Transverse colon (tissue), 4 donors: Measurements from ENCODE around the gene KCNA2. TPM values are rescaled to one million over a fixed set of nuclear protein-coding genes. Genes with fewer than 3 reads are reported as not detected.

Experiments
- DNase-seq: peaks from one replicate; pipeline ENCODE4 v3.0.0-alpha.2; 2019
- H3K27ac ChIP-seq, 4 donors: fragments of 200-600 bp; sonication (generic); 2 replicates each; pipeline ENCODE4 v1.5.1; 2016 to 2018; ENCODE audit warnings: inconsistent platforms in 4 of 4
- H3K27me3 ChIP-seq: fragments of 200-600 bp; sonication (generic); 2 replicates; pipeline ENCODE4 v1.5.1; 2017; ENCODE audit warnings: inconsistent platforms
- H3K36me3 ChIP-seq, 4 donors: fragments of 200-600 bp; sonication (generic); 2 replicates each; pipeline ENCODE4 v1.5.1; 2017 to 2019; ENCODE audit warnings: inconsistent platforms in 4 of 4
- H3K4me1 ChIP-seq, 4 donors: fragments of 200-600 bp; sonication (generic); 2 replicates each; pipeline ENCODE4 v1.5.1; 2017 to 2020; ENCODE audit warnings: inconsistent platforms in 4 of 4
- H3K4me3 ChIP-seq, 4 donors: fragments of 200-600 bp; sonication (generic); 1 replicate in 1 of 4; 2 replicates in 3 of 4; pipeline versions ENCODE4 v1.5.1 to v1.6.1; 2017 to 2019; ENCODE audit warnings: inconsistent platforms in 4 of 4
- H3K9me3 ChIP-seq, 2 donors: fragments of 200-600 bp; sonication (generic); 2 replicates each; pipeline ENCODE4 v1.5.1; 2017 to 2019; ENCODE audit warnings: inconsistent platforms in 2 of 2
- EP300 ChIP-seq: sonication (generic); formaldehyde crosslinking; IDR thresholded peaks from one replicate; pipeline ENCODE4 v1.6.1; 2017; ENCODE audit warnings: antibody characterized with exemption, low read depth
- POLR2A ChIP-seq: fragments of 450-650 bp; IDR thresholded peaks from one replicate; pipeline ENCODE4 v1.6.1; 2016; ENCODE audit warnings: antibody characterized with exemption, mild to moderate bottlenecking, moderate library complexity
- POLR2AphosphoS5 ChIP-seq, 3 donors: sonication (generic); formaldehyde crosslinking; IDR thresholded peaks; one replicate each; pipeline ENCODE4 v1.6.1; 2016; ENCODE audit warnings: antibody characterized with exemption in 3 of 3
- WGBS, 2 donors: methylation state at CpG; one replicate each; pipeline ENCODE4 v1.1.5; 2018; ENCODE audit warnings: low coverage in 1 of 2; 5-methylcytosine and 5-hydroxymethylcytosine counted together
- in situ Hi-C, 4 donors: fragments of 200-750 bp; cut with MboI; loops; one replicate each; pipeline versions ENCODE4 v1.15.0 to v1.15.1; 2017; ENCODE audit warnings: low sequenced_read_pairs in 3 of 4, low pct_ligation_motif_present in 1 of 4, low pct_unique_long_range_greater_than_20kb in 1 of 4
- intact Hi-C: fragments of 100-400 bp; cut with DNase I; formaldehyde crosslinking; loops from one replicate; pipeline ENCODE4 v1.15.1; 2023; ENCODE audit warnings: low total_unique reads
- total RNA-seq, 4 donors: library from RNA; depleted of rRNA; stranded (reverse); fragments of >200 nt; gene quantifications; one replicate each; pipeline ENCODE4 v1.1.0, GENCODE V29; 2016
- TF ChIP-seq, protein P1 (sequence below), 5 experiments: fragments of 200-600 bp in 3 of 5; fragments of 450-650 bp in 2 of 5; sonication (generic) in 3 of 5; IDR thresholded peaks; 1 replicate in 2 of 5; 2 replicates in 3 of 5; pipeline ENCODE4 v1.5.1; 2016 to 2017; ENCODE audit warnings: antibody characterized with exemption in 5 of 5, inconsistent platforms in 3 of 5, mild to moderate bottlenecking in 2 of 5, moderate library complexity in 1 of 5

KCNA2 gene
- total RNA-seq, 4 donors from 2014 or later: 0.40 to 1.7 (median 0.68) TPM; not detected in 1

DNA sequence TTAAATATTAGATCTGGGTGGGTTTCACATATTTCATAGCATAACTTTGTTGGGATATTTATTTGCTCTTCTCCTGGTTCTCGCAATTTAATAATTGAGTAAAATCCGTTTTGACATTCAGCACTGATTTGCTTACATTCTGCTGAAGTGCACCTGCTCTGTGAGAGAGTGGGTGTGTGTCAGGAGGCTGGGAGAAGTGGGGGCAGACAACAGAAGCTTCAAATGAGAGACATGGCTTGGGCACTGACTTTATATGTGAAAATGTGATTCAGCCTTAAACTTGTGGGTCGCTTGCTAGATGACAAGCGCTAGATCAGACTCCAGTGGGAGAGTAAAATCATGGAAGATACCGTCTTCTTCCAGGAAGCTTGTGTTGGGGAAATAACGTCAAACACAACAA, 32.4 kb upstream of the KCNA2 start:
- H3K27me3 ChIP-seq: no peaks in the 10 kb centered on the region
- TF ChIP-seq EP300: no peak
- TF ChIP-seq POLR2AphosphoS5 (IDR thresholded peaks at IDR 0.05): no peak
- TF ChIP-seq POLR2A: no peak
- TF ChIP-seq, protein P1, sequence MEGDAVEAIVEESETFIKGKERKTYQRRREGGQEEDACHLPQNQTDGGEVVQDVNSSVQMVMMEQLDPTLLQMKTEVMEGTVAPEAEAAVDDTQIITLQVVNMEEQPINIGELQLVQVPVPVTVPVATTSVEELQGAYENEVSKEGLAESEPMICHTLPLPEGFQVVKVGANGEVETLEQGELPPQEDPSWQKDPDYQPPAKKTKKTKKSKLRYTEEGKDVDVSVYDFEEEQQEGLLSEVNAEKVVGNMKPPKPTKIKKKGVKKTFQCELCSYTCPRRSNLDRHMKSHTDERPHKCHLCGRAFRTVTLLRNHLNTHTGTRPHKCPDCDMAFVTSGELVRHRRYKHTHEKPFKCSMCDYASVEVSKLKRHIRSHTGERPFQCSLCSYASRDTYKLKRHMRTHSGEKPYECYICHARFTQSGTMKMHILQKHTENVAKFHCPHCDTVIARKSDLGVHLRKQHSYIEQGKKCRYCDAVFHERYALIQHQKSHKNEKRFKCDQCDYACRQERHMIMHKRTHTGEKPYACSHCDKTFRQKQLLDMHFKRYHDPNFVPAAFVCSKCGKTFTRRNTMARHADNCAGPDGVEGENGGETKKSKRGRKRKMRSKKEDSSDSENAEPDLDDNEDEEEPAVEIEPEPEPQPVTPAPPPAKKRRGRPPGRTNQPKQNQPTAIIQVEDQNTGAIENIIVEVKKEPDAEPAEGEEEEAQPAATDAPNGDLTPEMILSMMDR (IDR thresholded peaks at IDR 0.05): no peak
- H3K9me3 ChIP-seq: no peaks in the 10 kb centered on the region
- no peaks in the 10 kb centered on the region for H3K36me3 ChIP-seq
- intact Hi-C loops: no loop called here
- DNase-seq: no peak
- no peak overlapping the region for H3K4me3 ChIP-seq
- 75 to 93% methylated on average over 4 to 6 of the region's 6 CpGs for WGBS, 2 donors
- peaks cover 0 to 12% (median 7%) of the 10 kb centered on the region in 4 donors for H3K4me1 ChIP-seq
- in situ Hi-C loops: loop anchor here in 1 of 4 donors (25.0 kb wide), 1 partner anchor 124 kb away; no protein-coding TSS in a partner anchor
- H3K27ac ChIP-seq: peak overlapping the region in 1 of 4 donors; percentile 3

GRCh38 chr1:110638058-110638457, 31.9 kb upstream of the KCNA2 start:
- no peaks in the 10 kb centered on the region for H3K9me3 ChIP-seq
- WGBS, 2 donors: 68% methylated on average over 2 of the region's 2 CpGs; no CpG with 5 or more reads in 1 of the 2 donors
- H3K4me1 ChIP-seq: peaks cover 0 to 12% (median 7%) of the 10 kb centered on the region in 4 donors
- TF ChIP-seq POLR2A (no peak), EP300 (no peak), POLR2AphosphoS5 (IDR thresholded peaks at IDR 0.05) (no peak)
- TF ChIP-seq, protein P1 (IDR thresholded peaks at IDR 0.05): no peak
- H3K27ac ChIP-seq: peak overlapping the region in 3 of 4 donors; percentile 34 to 74 (median 39)
- no peaks in the 10 kb centered on the region for H3K36me3 ChIP-seq
- no peak for DNase-seq
- intact Hi-C loops: no loop called here
- in situ Hi-C loops: loop anchor here in 1 of 4 donors (25.0 kb wide), 1 partner anchor 124 kb away; no protein-coding TSS in a partner anchor
- H3K4me3 ChIP-seq: no peak overlapping the region
- H3K27me3 ChIP-seq: no peaks in the 10 kb centered on the region

GRCh38 chr1:110637475-110637874, 31.3 kb upstream of the KCNA2 start:
- TF ChIP-seq, protein P1 (IDR thresholded peaks at IDR 0.05): no peak
- no peak for TF ChIP-seq POLR2A
- no peak for TF ChIP-seq POLR2AphosphoS5 (IDR thresholded peaks at IDR 0.05)
- TF ChIP-seq EP300: no peak
- in situ Hi-C loops: loop anchor here in 1 of 4 donors (25.0 kb wide), 1 partner anchor 125 kb away; no protein-coding TSS in a partner anchor
- H3K9me3 ChIP-seq: no peaks in the 10 kb centered on the region
- H3K4me1 ChIP-seq: peaks cover 0 to 12% (median 7%) of the 10 kb centered on the region in 4 donors
- intact Hi-C loops: no loop called here
- H3K36me3 ChIP-seq: no peaks in the 10 kb centered on the region
- peak overlapping the region; percentile 5 to 74 (median 36) for H3K27ac ChIP-seq
- no peak for DNase-seq
- 63% methylated on average over 3 of the region's 3 CpGs; no CpG with 5 or more reads in 1 of the 2 donors for WGBS, 2 donors
- H3K27me3 ChIP-seq: no peaks in the 10 kb centered on the region
- no peak overlapping the region for H3K4me3 ChIP-seq

DNA sequence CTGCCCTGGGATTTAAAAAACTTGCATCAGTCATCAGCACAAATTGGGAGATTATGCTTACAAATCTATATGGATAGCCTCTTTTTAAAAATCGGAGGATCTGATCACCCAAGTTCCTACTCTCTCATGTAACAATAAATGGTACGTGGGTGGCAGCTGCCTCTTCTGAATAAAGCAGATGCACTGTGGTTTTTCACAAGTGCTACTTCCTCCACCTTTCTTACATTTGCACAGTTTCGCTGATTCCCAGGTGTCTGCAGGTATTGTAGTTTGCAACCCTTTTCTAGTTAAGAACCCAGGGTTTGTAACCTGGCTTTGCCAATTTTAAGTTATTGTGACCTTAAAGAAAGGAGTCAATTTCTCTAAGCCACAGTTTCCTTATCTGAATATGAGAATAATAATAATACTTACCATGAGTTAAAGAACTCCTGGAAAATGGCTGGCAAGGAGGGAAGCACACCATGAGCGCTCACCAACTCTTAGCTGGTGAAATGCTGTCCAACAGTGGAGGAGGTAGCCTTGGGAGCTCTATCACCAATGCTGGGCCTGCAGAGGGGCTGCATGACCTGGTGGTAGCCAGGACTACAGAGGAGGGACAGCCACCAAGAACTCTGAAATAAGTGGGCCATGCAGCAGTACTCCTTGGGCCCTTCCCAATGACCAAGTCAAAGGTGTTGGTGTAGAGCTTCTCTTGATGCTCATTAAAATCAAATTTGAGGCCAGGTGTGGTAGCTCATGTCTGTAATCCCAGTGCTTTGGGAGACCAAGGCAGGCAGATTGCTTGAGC, 30.2 kb upstream of the KCNA2 start:
- DNase-seq: peak; percentile 38
- in situ Hi-C loops (loop anchor here in 1 of 4 donors (25.0 kb wide), 1 partner anchor 126 kb away; no protein-coding TSS in a partner anchor), intact Hi-C loops (no loop called here)
- no peak for TF ChIP-seq POLR2A
- TF ChIP-seq POLR2AphosphoS5 (IDR thresholded peaks at IDR 0.05): peak in 1 of 3 donors; percentile 9
- H3K36me3 ChIP-seq: no peaks in the 10 kb centered on the region
- no peaks in the 10 kb centered on the region for H3K9me3 ChIP-seq
- H3K4me1 ChIP-seq: peaks cover 0 to 12% (median 7%) of the 10 kb centered on the region in 4 donors
- peak overlapping the region; percentile 38 to 74 (median 40) for H3K27ac ChIP-seq
- WGBS, 2 donors: 65 to 89% methylated on average over 3 to 4 of the region's 4 CpGs
- H3K27me3 ChIP-seq: peaks cover 7% of the 10 kb centered on the region
- no peak overlapping the region for H3K4me3 ChIP-seq
